Endothelial cell (in vitro differentiated cells): ENCODE results near the gene ALKBH6. TPM values are rescaled to one million over a fixed set of nuclear protein-coding genes. Genes with fewer than 3 reads are reported as not detected.

Experiments used
- DNase-seq: peaks from one replicate; pipeline ENCODE4 v3.0.0; 2021; ENCODE audit warnings: low spot score
- H3K27ac Mint-ChIP-seq: one replicate; pipeline ENCODE4 v1.8.0; 2021; ENCODE audit warnings: mixed read lengths, inconsistent platforms; ENCODE audit not compliant: unreplicated experiment
- H3K27me3 Mint-ChIP-seq: one replicate; pipeline ENCODE4 v1.8.0; 2021; ENCODE audit warnings: mild to moderate bottlenecking, moderate library complexity, mixed read lengths, inconsistent platforms; ENCODE audit not compliant: unreplicated experiment
- H3K36me3 Mint-ChIP-seq: one replicate; pipeline ENCODE4 v1.8.0; 2021; ENCODE audit warnings: mild to moderate bottlenecking, low read depth, mixed read lengths, inconsistent platforms; ENCODE audit not compliant: unreplicated experiment
- H3K4me1 Mint-ChIP-seq: one replicate; pipeline ENCODE4 v1.8.0; 2021; ENCODE audit warnings: mild to moderate bottlenecking, mixed read lengths, inconsistent platforms; ENCODE audit not compliant: unreplicated experiment
- H3K4me3 Mint-ChIP-seq: one replicate; pipeline ENCODE4 v1.8.0; 2021; ENCODE audit warnings: mild to moderate bottlenecking, mixed read lengths, inconsistent platforms; ENCODE audit not compliant: unreplicated experiment
- H3K9me3 Mint-ChIP-seq: one replicate; pipeline ENCODE4 v1.8.0; 2021; ENCODE audit warnings: mixed read lengths, inconsistent platforms; ENCODE audit not compliant: unreplicated experiment
- total RNA-seq: library from RNA; stranded (reverse); fragmentation: NEBNext Ultra II Directional; extraction: Animal tissue kit (Norgen Biotek cat#: 25700); gene quantifications from one replicate; pipeline ENCODE4 v1.2.1, GENCODE V29; 2021; ENCODE audit not compliant: unreplicated experiment
- TF ChIP-seq, protein P1 (sequence below): fragments of 200-600 bp; sonication (generic); IDR thresholded peaks from one replicate; pipeline ENCODE4 v1.5.0; 2021; ENCODE audit warnings: antibody characterized with exemption; ENCODE audit not compliant: unreplicated experiment

Gene ALKBH6
- total RNA-seq, 1 donor from 2014 or later: 27.3 TPM

GRCh38 chr19:35978832-35979365 lies 35.1 kb downstream of the ALKBH6 start:
- no peaks in the 10 kb centered on the region for H3K9me3 Mint-ChIP-seq
- peaks cover 6% of the 10 kb centered on the region for H3K27me3 Mint-ChIP-seq
- no peaks in the 10 kb centered on the region for H3K36me3 Mint-ChIP-seq
- DNase-seq: no peak
- TF ChIP-seq, protein P1, sequence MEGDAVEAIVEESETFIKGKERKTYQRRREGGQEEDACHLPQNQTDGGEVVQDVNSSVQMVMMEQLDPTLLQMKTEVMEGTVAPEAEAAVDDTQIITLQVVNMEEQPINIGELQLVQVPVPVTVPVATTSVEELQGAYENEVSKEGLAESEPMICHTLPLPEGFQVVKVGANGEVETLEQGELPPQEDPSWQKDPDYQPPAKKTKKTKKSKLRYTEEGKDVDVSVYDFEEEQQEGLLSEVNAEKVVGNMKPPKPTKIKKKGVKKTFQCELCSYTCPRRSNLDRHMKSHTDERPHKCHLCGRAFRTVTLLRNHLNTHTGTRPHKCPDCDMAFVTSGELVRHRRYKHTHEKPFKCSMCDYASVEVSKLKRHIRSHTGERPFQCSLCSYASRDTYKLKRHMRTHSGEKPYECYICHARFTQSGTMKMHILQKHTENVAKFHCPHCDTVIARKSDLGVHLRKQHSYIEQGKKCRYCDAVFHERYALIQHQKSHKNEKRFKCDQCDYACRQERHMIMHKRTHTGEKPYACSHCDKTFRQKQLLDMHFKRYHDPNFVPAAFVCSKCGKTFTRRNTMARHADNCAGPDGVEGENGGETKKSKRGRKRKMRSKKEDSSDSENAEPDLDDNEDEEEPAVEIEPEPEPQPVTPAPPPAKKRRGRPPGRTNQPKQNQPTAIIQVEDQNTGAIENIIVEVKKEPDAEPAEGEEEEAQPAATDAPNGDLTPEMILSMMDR: no peak
- no peak overlapping the region for H3K27ac Mint-ChIP-seq
- H3K4me1 Mint-ChIP-seq: no peaks in the 10 kb centered on the region
- H3K4me3 Mint-ChIP-seq: no peak overlapping the region

DNA sequence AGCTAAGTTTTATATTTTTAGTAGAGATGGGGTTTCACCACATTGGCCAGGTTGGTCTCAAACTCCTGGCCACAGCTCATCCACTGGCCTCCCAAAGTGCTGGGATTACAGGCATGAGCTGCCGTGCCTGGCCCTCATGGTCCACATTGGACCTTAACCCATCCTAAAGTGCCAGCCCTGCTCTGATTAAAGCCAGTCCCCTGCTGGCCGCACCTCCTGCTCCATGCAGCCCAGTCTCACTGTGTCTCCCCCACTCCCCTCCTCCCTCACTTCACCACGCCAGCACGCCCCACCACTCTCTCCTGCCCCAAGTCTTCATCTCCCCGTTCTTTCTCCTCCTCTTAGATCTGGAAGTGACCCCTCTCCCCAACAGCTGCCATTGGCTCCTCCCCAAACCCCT lies 35.7 kb downstream of the ALKBH6 start:
- no peak for DNase-seq
- Mint-ChIP-seq H3K36me3 (no peaks in the 10 kb centered on the region), H3K4me1 (no peaks in the 10 kb centered on the region), H3K4me3 (no peak overlapping the region), H3K27me3 (peaks cover 4% of the 10 kb centered on the region), H3K27ac (no peak overlapping the region), H3K9me3 (no peaks in the 10 kb centered on the region)
- TF ChIP-seq, protein P1: no peak

DNA sequence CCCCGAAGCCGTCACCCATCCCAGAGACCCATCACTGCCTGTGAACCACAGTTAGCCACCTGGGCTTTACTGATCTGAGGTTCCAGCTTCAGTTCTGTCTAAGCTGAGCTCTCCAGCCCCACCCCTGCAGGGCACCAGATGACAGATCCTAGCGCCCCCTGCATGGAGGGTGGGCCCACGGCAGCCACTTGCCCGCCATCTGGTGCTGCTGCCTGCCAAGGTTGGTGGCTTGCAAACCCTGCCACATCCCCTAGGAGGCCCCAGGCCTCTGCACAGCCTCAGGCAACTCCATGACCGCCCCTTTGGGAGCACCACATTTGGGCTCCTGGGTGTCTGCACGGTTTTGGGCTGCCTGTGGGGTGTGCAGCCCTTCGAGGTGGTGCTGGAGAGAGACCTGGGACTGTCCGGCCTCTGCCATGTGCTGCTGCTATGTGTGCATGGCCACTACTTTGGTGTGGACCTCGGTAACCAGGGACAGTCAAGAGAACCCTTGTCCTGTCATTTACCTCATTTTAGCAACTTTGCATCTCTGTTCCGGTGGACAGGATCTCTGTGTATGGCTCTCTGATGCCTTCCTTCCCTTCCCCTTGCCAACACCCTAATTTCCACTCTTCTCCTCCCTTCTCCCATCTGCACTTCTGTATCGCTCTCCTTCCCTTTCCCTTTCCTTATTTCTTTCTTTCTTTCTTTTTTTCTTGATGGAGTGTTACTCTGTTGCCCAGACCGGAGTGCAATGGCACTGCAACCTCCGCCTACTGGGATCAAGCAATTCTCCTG lies 36.4 kb downstream of the ALKBH6 start:
- peak overlapping the region; percentile 19 for H3K4me3 Mint-ChIP-seq
- TF ChIP-seq, protein P1: no peak
- H3K4me1 Mint-ChIP-seq: no peaks in the 10 kb centered on the region

GRCh38 chr19:35975608-35976214 lies 38.3 kb downstream of the ALKBH6 start:
- peaks cover 3% of the 10 kb centered on the region for H3K27me3 Mint-ChIP-seq
- H3K36me3 Mint-ChIP-seq: no peaks in the 10 kb centered on the region
- no peak overlapping the region for H3K4me3 Mint-ChIP-seq
- no peak overlapping the region for H3K27ac Mint-ChIP-seq
- H3K4me1 Mint-ChIP-seq: no peaks in the 10 kb centered on the region
- DNase-seq: peak; percentile 57
- TF ChIP-seq, protein P1: no peak
- no peaks in the 10 kb centered on the region for H3K9me3 Mint-ChIP-seq

More for the DNA sequence above, 36.4 kb downstream of the ALKBH6 start:
- no peaks in the 10 kb centered on the region for H3K9me3 Mint-ChIP-seq
- H3K36me3 Mint-ChIP-seq: no peaks in the 10 kb centered on the region
- DNase-seq: peak; percentile 59
- peaks cover 4% of the 10 kb centered on the region for H3K27me3 Mint-ChIP-seq
- no peak overlapping the region for H3K27ac Mint-ChIP-seq

- Mint-ChIP-seq H3K4me1 (peaks cover 2% of the 10 kb centered on the region), H3K27ac (no peak overlapping the region), H3K27me3 (peaks cover 3% of the 10 kb centered on the region), H3K9me3 (no peaks in the 10 kb centered on the region), H3K4me3 (no peak overlapping the region), H3K36me3 (no peaks in the 10 kb centered on the region)
- DNase-seq: no peak
- TF ChIP-seq, protein P1: no peak
Observed at GRCh38 chr19:35973487-35973886, 40.5 kb downstream of the ALKBH6 start.
